Measurements from ENCODE around the gene LGR4. TPM values are rescaled to one million over a fixed set of nuclear protein-coding genes. Genes with fewer than 3 reads are reported as not detected.
A peak's percentile ranks its signal among the peaks of the same experiment; 100 is the strongest.

LGR4 gene
- total and polyA plus RNA-seq, 2 of the 13 experiments (the other 11 are each of a cell fraction or from before 2014, with no cell fraction given) = 42.1 to 68.7 TPM

DNA sequence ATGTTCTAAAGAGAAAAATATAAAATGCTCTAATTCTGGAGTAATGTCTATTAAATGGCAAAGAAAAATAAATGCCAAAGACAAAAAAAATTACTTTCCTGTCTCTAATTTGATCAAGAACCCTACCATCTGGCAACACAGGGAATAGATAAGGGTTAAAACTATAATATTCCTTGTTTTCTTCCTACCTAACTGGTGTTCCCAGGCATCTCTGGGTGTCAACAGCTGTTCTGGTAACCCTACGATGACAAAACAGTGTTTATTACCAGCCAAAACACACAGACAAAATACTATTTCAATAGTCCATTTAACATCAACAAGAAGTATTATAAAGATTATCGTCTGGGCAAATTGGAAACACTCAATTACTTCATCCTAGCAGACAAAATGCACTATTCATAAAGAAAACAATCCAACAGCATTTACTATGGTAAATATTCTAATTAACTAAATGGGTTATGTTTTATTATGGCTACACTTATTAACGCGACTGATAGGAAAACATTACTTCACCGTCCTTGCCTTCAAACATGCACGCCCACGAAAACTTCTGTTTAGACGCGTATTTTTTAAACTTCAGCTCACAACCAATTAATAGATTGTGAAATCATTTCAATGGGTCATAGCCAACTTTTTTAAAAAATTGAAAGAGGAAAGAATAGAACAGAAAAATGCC is 50.6 kb downstream of the LGR4 start:
- Histone ChIP-seq H3K27me3 (ENCODE audit: control insufficient read depth in 1 of 2, insufficient read depth in 2 of 2, low read length in 2 of 2) (no peaks in the 10 kb centered on the region), H3K79me2 (ENCODE audit: insufficient read depth, low read length) (peaks cover 98% of the 10 kb centered on the region), H4K20me1 (ENCODE audit: insufficient read depth, low read length) (peaks cover 40% of the 10 kb centered on the region), H3K4me1 (ENCODE audit: insufficient read depth, low read length) (peaks cover 56% of the 10 kb centered on the region), H3K4me3 (replicated peaks in 1 of 3; ENCODE audit: insufficient read depth in 1 of 3, low read depth in 2 of 3, low read length in 3 of 3) (no peak overlapping the region), H3K27ac (ENCODE audit: extremely low read length, insufficient read depth, low read length) (no peak overlapping the region), H3K36me3 (replicated peaks in 1 of 2; ENCODE audit: control insufficient read depth in 1 of 2, insufficient read depth in 2 of 2, low read length in 2 of 2) (peaks cover 0 to 1% of the 10 kb centered on the region in 2 experiments; a peak in 1 of 5 replicates), H3K4me2 (ENCODE audit: low read depth, low read length) (no peak overlapping the region), H3K9ac (ENCODE audit: insufficient read depth, low read depth, low read length) (no peak overlapping the region), H2AFZ (ENCODE audit: low read length) (no peak overlapping the region), H3K9me3 (ENCODE audit: low read length) (no peaks in the 10 kb centered on the region)
- ChIA-PET CTCF (ENCODE audit: low intra/inter-chr PET ratio, low total read pairs) (no interaction called here), POLR2A (interaction anchor here (1.2 to 1.4 kb wide), 2 partner anchors 19 to 46 kb away, joined by 3 read pairs; no protein-coding TSS in a partner anchor)
- 97% methylated on average over 9 of the region's 9 CpGs for WGBS (ENCODE audit: low lambda C conversion rate)
- in situ Hi-C loops (cut with HindIII; ENCODE audit: extremely low pct_ligation_motif_present, low pct_unique_long_range_greater_than_20kb) (no loop called here), intact Hi-C loops (cut with micrococcal nuclease; ENCODE audit: unreplicated experiment) (no loop called here)
- FAIRE-seq (no peak), DNase-seq (ENCODE audit: low spot score) (no peak), ATAC-seq (no peak)
- BruUV-seq (replicated peaks) = no TSS peak
- TF ChIP-seq SIN3B (IDR thresholded peaks at IDR 0.05; ENCODE audit: low read length) = no peak
- TF ChIP-seq ZNF432 (CRISPR knock-in tag; IDR thresholded peaks at IDR 0.05; ENCODE audit: borderline replicate concordance) = no peak
- peak; percentile 55 for TF ChIP-seq RBM22 (optimal IDR thresholded peaks at IDR 0.05; ENCODE audit: low read length)
- TF ChIP-seq HMGXB3 (CRISPR knock-in tag; IDR thresholded peaks at IDR 0.05; ENCODE audit: borderline replicate concordance) = no peak
- TF ChIP-seq RCOR2 (CRISPR knock-in tag; IDR thresholded peaks at IDR 0.05) = no peak

Measured in HepG2 (cell line).